ENCODE data around the gene STK24.
"Not testable (repeated sequence)": the region's sequence is repeated elsewhere in the genome, so short reads cannot be mapped to it uniquely, and the experiment has no call there.

The STK24 gene

DNA sequence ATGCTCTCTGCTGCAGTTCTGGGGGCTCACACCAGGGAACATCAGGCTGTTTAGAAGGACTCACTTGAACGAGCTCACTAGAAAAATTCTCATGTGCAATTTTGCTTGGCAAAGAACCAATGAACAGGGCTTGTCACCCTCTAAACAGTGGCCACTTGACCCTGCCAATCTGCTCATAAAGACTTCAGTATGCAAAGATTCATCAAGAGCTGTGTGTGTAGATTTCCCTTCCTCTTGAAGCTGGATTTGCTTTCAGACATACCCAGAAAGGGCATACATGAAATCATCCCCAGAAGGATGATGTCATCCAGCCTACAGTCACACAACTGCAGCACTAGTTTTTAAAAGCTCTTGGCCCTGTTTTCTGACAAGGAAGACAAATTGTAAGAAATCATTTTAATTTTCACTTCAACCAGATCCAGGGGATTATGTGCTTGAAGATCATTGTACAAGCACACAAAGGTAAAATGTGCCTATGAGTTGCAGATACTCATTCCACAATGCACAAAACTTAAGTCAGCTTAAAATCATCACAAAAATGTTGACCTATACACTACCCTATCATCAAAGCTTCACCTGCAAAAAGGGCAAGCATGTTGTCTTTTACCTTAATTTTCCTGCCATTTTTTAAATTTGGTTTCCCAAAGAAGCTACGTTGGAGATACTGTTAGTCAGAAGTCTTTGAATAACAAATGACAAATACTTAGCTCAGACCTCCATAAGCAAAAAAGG, 5.2 kb upstream of the STK24 start:
- no peak for DNase-seq (ENCODE audit: low read depth)

DNA sequence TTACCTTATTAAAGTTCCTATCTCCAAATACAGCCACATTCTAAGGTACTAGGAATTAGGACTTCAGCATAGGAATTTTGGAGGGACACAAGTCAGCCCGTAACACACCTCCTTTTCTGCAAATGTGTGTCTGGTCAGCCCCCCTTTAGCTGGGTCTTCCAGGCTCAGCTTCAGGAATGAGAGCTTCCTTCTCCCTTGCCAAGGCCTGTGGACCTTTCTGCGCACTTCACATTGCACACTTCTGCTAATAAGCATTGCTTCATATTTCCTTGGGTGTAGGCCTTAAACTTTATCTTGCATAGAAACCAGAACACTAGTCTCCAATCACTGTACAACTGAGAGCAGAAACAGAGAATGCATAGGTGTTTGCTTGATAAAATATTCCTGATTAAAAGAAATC, 4.5 kb upstream of the STK24 start:
- DNase-seq (ENCODE audit: low read depth) = no peak

- DNase-seq (ENCODE audit: low read depth) = no peak
Observed at GRCh38 chr13:98580420-98580819, 3.5 kb upstream of the STK24 start.

DNA sequence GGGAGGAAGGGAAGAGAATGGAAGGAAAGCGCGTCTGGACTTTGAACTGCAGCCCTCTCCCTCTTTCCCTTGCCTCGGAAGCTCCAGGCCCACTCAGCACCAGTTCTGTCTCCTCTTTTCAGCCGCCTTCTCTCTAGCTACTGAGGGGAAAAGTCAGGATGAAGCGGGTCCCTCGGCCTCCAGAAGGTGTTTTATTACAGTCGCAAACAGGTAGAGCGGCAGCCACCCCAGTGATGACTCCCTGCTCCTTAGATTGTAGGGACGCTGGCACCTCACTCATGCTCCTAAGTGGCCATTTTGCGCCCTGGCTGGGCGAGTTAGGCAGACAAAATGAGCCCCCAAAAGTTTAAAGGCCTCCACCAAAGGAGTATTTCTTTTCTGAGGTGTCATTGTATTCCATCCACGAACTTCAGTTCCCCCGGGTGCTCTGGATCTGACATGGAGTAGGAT, 954 bp upstream of the STK24 start:
- DNase-seq (ENCODE audit: low read depth) = no peak

- DNase-seq (ENCODE audit: low read depth) = no peak
Observed at GRCh38 chr13:98576200-98576945, 534 bp downstream of the STK24 start.

- no peak for DNase-seq (ENCODE audit: low read depth)
Observed at GRCh38 chr13:98575904-98576199, 1.1 kb downstream of the STK24 start.

DNA sequence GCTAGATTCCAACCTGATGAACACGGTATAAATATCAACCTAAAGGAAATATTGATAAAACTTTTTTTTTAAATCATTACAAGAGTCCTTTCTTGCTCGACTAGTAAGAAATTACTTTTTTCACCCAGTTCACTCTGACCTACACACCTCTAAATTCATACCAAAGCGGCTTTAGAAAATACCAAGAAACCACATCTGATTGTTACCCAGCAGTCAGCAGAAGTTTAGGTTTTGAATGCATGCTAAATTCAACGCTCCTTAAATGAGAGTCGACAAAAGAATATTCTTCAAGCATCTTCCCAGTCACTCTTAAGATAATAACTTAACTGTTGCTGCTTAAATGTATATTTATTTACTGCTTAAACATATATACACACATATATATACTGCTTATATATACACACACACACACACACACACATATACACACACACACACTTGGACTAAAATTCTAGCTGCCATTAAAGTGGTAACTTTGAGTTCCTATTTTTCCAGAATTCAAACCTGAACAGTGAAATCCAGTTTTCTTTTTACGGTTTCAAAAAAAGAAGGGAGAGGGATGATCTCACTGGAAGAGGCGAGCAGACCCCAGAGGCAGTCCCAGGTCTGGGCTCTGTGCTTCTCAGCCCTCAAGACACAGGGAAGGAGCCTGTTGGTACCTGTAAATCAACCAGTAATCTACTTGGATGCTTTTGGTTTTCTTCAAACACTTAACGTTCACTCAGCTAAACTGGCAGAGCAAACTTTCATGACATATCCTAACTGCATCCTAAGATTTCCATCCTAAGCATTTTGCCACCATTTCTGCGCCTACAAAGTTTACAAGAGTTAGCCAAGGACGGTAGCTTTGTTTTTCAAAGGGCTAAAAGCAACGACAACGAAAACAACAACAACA, 1.7 kb downstream of the STK24 start:
- DNase-seq (ENCODE audit: low read depth) = no peak

DNA sequence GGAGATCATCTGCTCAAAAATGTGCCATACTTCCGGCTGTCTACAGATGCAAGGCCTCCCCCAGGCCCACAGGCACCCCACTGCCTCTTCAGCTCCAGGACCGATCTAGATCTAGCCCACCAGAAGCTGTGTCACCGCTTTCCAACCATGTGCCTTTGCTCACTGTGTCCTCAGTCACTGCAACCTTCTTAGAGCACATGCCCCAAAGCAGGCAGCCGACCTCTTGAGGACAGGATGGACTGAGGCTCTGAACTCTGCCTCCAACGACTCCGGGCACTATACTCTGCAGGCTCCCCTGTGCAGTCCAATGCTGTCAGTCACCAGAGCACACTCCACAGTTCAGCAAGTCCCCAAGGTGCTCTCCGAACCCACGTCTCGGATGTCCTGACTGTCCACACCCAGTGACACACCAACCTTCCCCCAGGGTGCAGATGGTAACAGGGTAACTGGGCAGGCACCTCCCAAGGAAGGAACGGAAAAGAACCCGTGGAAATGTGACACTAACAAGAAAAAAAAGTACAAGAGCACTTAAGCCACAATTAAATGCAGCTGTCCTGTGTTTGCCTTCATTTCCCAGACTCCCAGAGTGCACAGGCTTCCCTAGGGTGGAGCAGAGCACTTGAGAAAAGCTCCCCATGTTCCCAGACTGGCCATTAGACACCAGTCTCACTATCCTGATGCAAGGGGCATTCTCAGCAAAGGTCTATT, 4.8 kb downstream of the STK24 start:
- DNase-seq (ENCODE audit: low read depth) = no peak

DNA sequence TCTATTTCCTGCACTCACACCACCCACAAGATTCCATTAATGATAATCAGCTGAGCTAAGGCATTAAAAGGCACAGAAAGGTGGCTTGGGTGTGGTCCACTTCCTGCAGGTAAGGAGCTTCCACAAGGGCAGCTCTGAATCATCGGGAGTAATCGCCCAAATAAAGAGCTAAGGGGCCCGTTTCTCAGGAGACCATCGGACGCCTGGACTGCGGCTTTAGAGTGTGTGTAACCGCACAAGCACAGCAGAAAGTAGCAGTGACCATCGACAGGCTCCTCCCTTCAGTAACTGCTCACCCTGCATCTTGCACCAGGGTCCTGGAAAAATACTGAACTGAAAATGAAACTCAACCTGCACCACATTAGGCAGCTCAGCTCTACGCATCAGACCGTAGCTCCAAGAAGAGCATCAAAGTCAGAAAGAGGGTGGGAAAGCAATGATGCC, 6.0 kb downstream of the STK24 start:
- peak; percentile 33 for DNase-seq (ENCODE audit: low read depth)

DNA sequence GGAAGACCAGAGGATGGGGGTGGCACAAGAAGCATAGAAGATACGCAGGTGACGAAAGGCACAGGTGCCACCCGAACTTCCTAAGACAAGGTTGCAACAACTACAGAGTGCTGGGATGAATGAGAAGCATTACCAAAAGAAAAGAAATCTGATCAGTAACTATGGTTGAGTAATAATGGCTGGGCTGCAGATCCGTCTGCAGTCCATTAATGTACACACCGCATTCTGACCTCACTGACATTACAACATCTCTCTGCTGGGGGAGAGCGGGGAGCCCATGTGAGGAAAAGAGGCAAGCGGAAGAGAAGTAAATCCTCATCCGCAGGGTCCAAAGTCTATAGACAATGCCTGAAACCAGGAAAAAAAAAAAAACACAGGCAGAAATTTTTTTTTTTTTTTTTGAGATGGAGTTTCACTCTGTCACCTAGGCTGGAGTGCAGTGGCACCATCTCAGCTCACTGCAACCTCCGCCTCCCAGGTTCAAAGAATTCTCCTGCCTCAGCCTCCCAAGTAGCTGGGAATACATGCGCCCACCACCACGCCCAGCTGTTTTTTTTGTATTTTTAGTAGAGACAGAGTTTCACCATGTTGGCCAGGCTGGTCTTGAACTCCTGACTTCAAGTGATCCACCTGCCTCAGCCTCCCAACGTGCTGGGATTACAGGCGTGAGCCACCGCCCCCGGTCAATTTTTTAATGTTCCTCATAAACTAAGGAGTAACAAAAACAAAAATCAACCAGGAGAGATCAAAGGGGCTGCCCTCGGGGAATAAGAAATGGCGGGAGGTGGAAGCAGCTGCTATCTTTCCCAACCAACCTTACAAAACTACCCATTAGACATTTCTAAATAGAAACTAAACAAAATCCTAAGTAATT, 7.2 kb downstream of the STK24 start:
- DNase-seq (ENCODE audit: low read depth) = not testable (repeated sequence)

DNA sequence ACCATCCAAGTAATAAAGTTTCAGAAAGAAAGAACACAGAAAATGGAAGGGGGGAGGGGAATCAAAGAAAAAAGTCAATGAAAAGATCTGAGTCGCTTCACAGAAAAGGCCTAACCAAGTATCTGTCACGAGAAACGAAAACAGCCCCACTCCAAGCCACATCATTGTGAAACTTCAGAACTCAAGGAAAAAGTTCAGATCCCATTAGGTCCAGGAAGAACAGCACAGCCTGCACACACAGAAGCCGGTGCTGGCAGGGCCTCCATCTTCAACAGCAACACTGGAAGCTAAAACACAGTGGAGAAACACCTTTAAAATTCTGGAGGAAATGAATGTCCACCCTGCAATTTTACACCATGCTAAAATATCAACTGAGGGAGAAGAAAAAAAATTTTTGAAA, 8.0 kb downstream of the STK24 start:
- DNase-seq (ENCODE audit: low read depth) = no peak

DNA sequence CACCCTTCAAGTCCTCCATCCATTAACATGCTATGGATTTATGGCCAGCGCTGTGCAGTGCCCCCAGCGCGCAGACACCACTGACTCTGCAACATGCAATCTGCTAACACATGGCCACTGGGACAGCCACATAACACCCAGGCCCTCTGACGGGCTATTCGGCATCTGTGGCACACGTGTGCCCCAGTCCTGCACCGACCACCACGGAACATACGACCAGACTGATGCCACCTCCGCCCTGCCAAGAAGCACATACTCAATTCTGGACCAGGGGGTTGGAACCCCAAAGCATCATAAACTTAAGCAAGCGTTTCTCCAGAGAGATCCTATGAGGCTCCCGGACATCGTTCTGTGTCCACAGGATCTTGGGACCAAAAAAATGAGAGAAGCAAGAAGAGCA, 9.8 kb downstream of the STK24 start:
- no peak for DNase-seq (ENCODE audit: low read depth)

- no peak for DNase-seq (ENCODE audit: low read depth)
Observed at GRCh38 chr13:98565726-98566565, 11.0 kb downstream of the STK24 start.

DNA sequence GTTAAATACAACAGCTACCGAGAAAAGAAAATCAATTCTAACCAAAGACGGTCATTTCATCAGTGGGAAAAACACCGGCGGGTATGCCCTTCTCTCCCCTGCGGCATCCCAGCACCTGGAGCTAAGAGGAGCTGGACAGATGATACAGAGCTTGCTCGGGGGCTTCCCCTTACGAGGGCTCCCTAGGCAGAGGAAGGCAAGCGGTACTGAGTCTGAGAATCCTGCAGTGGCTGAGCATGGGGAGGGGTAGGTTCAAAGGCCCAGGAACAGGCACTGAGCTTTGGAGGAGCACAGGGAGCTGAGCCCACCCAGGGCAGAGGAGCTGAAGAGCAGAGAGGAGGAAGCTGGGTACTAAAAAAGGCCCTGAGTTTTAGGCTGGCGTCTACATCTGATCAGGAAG, 12.7 kb downstream of the STK24 start:
- DNase-seq (ENCODE audit: low read depth) = no peak

GRCh38 chr13:98563071-98563470, 13.8 kb downstream of the STK24 start:
- no peak for DNase-seq (ENCODE audit: low read depth)

- no peak for DNase-seq (ENCODE audit: low read depth)
Observed at GRCh38 chr13:98559169-98559568, 17.7 kb downstream of the STK24 start.

GRCh38 chr13:98557937-98558792, 18.7 kb downstream of the STK24 start:
- no peak for DNase-seq (ENCODE audit: low read depth)

DNA sequence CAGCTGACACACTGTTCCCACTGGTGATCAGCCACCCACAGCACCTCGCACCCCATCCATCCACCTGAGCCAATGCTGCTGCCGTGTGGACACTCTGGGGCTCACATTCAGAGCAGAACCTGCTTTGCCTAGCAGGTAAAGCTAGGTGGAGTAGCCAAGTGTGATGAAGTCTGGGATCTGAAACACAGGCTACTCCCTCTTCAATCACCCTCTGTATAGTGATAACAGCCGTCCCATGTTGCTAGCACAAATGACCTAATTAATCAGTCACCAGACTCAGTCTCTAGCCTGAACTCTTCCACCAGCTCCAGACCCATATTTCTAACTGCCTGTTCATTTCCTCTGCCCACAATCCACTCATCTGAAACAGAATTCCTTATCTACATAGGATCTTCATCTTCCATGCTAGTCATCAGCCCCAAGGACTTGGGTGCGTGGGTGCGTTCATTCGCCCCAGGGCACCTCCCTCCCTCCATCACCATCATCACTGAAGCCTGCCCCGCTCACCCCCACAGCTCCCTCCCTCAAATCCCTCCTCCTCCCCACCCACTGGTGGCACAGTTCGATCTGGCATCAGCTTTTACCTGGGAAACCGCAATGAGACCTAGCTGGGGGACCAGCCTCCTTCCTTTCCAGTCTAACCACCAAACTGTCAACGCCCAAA, 19.8 kb downstream of the STK24 start:
- DNase-seq (ENCODE audit: low read depth) = peak; percentile 41
